OCI-LY7 (cell line): ENCODE measurements around the gene RAD54L2.

Source experiments
- CTCF ChIP-seq: fragments of 200-600 bp; sonication (generic); conservative IDR thresholded peaks from 2 replicates; pipeline ENCODE4 v1.5.1; 2014; ENCODE audit warnings: mild to moderate bottlenecking, antibody characterized with exemption, low read length, moderate library complexity, mixed read lengths
- EZH2phosphoT487 ChIP-seq: fragments of 200-600 bp; sonication (generic); IDR thresholded peaks from 2 replicates; pipeline ENCODE4 v1.6.1; 2018; ENCODE audit warnings: low read depth, borderline replicate concordance, mild to moderate bottlenecking, mixed run types, antibody characterized with exemption, low read length, moderate library complexity, mixed read lengths

- TF ChIP-seq CTCF (peak; percentile 58), EZH2phosphoT487 (no peak)
These were observed at the start of gene RAD54L2 for GRCh38 chr3:51538459-51539290.
